Measurements from ENCODE around the gene ZNF426.

DNA sequence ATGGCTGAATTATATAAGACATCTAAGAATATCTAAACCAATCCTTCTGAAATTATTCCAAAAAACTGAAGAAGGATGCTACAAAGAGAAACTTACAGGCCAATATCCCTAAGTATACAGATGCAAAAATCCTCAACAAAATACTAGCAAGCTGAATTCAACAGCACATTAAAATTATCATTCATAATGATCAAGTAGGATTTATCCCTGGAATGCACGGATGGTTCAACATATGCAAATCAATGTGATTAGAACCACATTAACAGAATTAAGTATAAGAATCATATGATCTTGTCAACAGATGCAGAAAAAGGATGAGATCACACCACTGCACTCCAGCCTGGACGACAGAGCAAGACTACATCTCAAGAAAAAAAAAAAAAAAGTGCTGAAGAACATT lies 53.3 kb downstream of the ZNF426 start:
- TF ChIP-seq, protein P1, sequence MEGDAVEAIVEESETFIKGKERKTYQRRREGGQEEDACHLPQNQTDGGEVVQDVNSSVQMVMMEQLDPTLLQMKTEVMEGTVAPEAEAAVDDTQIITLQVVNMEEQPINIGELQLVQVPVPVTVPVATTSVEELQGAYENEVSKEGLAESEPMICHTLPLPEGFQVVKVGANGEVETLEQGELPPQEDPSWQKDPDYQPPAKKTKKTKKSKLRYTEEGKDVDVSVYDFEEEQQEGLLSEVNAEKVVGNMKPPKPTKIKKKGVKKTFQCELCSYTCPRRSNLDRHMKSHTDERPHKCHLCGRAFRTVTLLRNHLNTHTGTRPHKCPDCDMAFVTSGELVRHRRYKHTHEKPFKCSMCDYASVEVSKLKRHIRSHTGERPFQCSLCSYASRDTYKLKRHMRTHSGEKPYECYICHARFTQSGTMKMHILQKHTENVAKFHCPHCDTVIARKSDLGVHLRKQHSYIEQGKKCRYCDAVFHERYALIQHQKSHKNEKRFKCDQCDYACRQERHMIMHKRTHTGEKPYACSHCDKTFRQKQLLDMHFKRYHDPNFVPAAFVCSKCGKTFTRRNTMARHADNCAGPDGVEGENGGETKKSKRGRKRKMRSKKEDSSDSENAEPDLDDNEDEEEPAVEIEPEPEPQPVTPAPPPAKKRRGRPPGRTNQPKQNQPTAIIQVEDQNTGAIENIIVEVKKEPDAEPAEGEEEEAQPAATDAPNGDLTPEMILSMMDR (IDR thresholded peaks at IDR 0.05; ENCODE audit: insufficient read depth, low read length, poor library complexity, severe bottlenecking) = no peak
- no peak for TF ChIP-seq EZH2phosphoT487 (conservative IDR thresholded peaks at IDR 0.05; ENCODE audit: low read length)
